Hepatocyte (in vitro differentiated cells): ENCODE data around the gene RCCD1. TPM values are rescaled to one million over a fixed set of nuclear protein-coding genes. Genes with fewer than 3 reads are reported as not detected.

ENCODE experiments used
- DNase-seq: peaks from one replicate; pipeline ENCODE4 v3.0.0-alpha.2; 2016; ENCODE audit warnings: low spot score
- H2AFZ ChIP-seq: fragments of 200-600 bp; sonication (generic); 2 replicates; pipeline ENCODE4 v1.6.0; 2016; ENCODE audit warnings: antibody characterized with exemption, mild to moderate bottlenecking
- H3K27ac ChIP-seq: fragments of 200-600 bp; sonication (generic); 2 replicates; pipeline ENCODE4 v1.5.1; 2016; ENCODE audit warnings: mild to moderate bottlenecking
- H3K27me3 ChIP-seq: fragments of 200-600 bp; sonication (generic); 2 replicates; pipeline ENCODE4 v1.6.1; 2016
- H3K36me3 ChIP-seq: fragments of 200-600 bp; sonication (generic); replicated peaks from 2 replicates; pipeline ENCODE4 v1.5.1; 2016; ENCODE audit warnings: low read depth; ENCODE audit not compliant: insufficient read depth
- H3K4me1 ChIP-seq: fragments of 200-600 bp; sonication (generic); 2 replicates; pipeline ENCODE4 v1.5.1; 2016; ENCODE audit warnings: mild to moderate bottlenecking, moderate library complexity; ENCODE audit not compliant: insufficient read depth
- H3K4me2 ChIP-seq: fragments of 200-600 bp; sonication (generic); 2 replicates; pipeline ENCODE4 v1.6.0; 2016
- H3K4me3 ChIP-seq: fragments of 200-600 bp; sonication (generic); 2 replicates; pipeline ENCODE4 v1.5.1; 2016; ENCODE audit warnings: mild to moderate bottlenecking
- H3K79me2 ChIP-seq: fragments of 200-600 bp; sonication (generic); 2 replicates; pipeline ENCODE4 v1.6.0; 2017; ENCODE audit warnings: mild to moderate bottlenecking
- H3K9me2 ChIP-seq: fragments of 200-600 bp; sonication (generic); replicated peaks from 2 replicates; pipeline ENCODE4 v1.6.0; 2017; ENCODE audit warnings: mild to moderate bottlenecking; ENCODE audit not compliant: insufficient read depth
- H3K9me3 ChIP-seq: fragments of 200-600 bp; sonication (generic); 2 replicates; pipeline ENCODE4 v1.5.1; 2016; ENCODE audit warnings: low read depth, mild to moderate bottlenecking
- H4K20me1 ChIP-seq: fragments of 200-600 bp; sonication (generic); 2 replicates; pipeline ENCODE4 v1.6.0; 2016; ENCODE audit warnings: mild to moderate bottlenecking; ENCODE audit not compliant: insufficient read depth, poor library complexity, severe bottlenecking
- EZH2 ChIP-seq: fragments of 200-600 bp; sonication (generic); IDR thresholded peaks from 2 replicates; pipeline ENCODE4 v1.6.1; 2016; ENCODE audit warnings: antibody characterized with exemption, mild to moderate bottlenecking, borderline replicate concordance
- EZH2phosphoT487 ChIP-seq: fragments of 200-600 bp; sonication (generic); IDR thresholded peaks from one replicate; pipeline ENCODE4 v1.6.1; 2018; ENCODE audit warnings: antibody characterized with exemption, mild to moderate bottlenecking, low read depth, moderate library complexity; ENCODE audit not compliant: unreplicated experiment, severe bottlenecking
- WGBS: methylation state at CpG from one replicate; pipeline ENCODE4 v1.1.6; 2016; ENCODE audit warnings: low lambda C conversion rate; ENCODE audit errors: missing lambda C conversion rate; 5-methylcytosine and 5-hydroxymethylcytosine counted together
- polyA plus RNA-seq: library from polyadenylated mRNA; unstranded; fragments of >200 nt; fragmentation: Nextera tagmentation; extraction: Ambion mirVana; gene quantifications from 2 replicates; pipeline ENCODE4 v1.2.1, GENCODE V29; 2016
- total RNA-seq: library from RNA; depleted of rRNA; stranded (reverse); fragments of >200 nt; gene quantifications from 2 replicates; pipeline ENCODE4 v1.2.3, GENCODE V29; 2014
- TF ChIP-seq, protein P1 (sequence below): fragments of 200-600 bp; sonication (generic); IDR thresholded peaks from 2 replicates; pipeline ENCODE4 v1.5.1; 2016; ENCODE audit warnings: antibody characterized with exemption, mild to moderate bottlenecking; ENCODE audit not compliant: poor library complexity

Gene RCCD1
- total and polyA plus RNA-seq, 2 experiments from 2014 or later, result 9.5 to 11.2 TPM

DNA sequence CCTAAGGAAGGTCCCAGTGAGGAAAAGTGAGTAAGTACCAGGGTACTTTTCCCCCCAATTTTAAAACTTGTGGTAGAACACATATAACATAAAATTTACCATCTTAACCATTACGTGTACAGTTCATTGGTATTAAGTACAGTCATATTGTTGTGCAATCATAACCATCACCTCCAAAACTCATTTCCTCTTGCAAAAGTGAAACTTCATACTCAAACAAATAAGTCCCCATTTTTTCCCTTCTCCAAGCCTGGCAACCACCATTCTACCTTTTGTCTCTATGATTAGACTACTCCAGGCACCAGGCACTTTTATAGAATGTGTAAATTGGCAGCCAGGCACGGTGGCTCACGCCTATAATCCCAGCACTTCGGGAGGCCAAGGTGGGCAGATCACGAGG lies 27.5 kb downstream of the RCCD1 start:
- no peaks in the 10 kb centered on the region for H3K4me1 ChIP-seq
- H3K27ac ChIP-seq, result no peak overlapping the region
- peaks cover 33% of the 10 kb centered on the region for H3K79me2 ChIP-seq
- DNase-seq, result no peak
- H3K9me2 ChIP-seq, result no peaks in the 10 kb centered on the region
- no peak overlapping the region for H2AFZ ChIP-seq
- no peaks in the 10 kb centered on the region for H3K9me3 ChIP-seq
- no peaks in the 10 kb centered on the region for H4K20me1 ChIP-seq
- no peak overlapping the region for H3K4me2 ChIP-seq
- H3K27me3 ChIP-seq, result no peaks in the 10 kb centered on the region
- WGBS, result over 99% methylated on average over 5 of the region's 5 CpGs
- no peaks in the 10 kb centered on the region for H3K36me3 ChIP-seq
- no peak for TF ChIP-seq EZH2phosphoT487
- TF ChIP-seq EZH2, result no peak
- H3K4me3 ChIP-seq, result no peak overlapping the region

DNA sequence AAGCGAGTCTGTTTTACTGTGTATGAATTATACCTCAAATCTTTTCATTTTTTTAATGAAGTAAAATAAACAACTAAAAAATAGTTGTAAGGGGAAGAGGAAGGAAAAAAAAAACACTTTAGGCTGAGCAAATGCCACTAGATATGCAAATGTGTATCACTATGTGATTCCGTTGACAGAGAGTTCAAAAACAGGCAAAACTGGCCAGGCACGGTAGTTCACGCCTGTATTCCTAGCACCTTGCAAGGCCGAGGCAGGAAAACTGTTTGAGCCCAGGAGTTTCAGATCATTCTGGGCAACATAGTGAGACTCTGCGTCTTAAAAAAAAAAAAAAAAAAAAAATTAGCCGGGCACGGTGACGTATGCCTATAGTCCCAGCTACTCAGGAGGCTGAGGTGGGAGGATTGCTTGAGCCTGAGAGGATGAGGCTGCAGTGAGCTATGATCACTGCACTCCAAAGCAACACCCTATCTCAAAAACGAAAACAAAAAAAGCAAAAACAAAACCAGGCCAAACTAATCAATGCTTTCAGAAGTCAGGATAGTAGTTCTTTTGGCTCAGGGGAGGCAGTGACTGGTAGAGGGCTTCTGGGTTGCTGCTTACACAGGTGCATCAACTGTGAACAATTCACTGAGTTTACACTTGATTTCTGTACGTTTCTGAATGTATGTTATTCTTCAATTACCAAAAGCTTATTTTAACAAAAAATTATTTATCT lies 32.3 kb downstream of the RCCD1 start:
- no peak for DNase-seq
- Histone ChIP-seq H3K9me3 (no peaks in the 10 kb centered on the region), H3K27me3 (no peaks in the 10 kb centered on the region), H3K4me1 (peaks cover 3% of the 10 kb centered on the region), H3K4me2 (no peak overlapping the region), H3K4me3 (no peak overlapping the region), H3K79me2 (peaks cover 81% of the 10 kb centered on the region), H3K36me3 (no peaks in the 10 kb centered on the region), H3K27ac (no peak overlapping the region), H4K20me1 (no peaks in the 10 kb centered on the region), H2AFZ (no peak overlapping the region), H3K9me2 (no peaks in the 10 kb centered on the region)
- TF ChIP-seq, protein P1, sequence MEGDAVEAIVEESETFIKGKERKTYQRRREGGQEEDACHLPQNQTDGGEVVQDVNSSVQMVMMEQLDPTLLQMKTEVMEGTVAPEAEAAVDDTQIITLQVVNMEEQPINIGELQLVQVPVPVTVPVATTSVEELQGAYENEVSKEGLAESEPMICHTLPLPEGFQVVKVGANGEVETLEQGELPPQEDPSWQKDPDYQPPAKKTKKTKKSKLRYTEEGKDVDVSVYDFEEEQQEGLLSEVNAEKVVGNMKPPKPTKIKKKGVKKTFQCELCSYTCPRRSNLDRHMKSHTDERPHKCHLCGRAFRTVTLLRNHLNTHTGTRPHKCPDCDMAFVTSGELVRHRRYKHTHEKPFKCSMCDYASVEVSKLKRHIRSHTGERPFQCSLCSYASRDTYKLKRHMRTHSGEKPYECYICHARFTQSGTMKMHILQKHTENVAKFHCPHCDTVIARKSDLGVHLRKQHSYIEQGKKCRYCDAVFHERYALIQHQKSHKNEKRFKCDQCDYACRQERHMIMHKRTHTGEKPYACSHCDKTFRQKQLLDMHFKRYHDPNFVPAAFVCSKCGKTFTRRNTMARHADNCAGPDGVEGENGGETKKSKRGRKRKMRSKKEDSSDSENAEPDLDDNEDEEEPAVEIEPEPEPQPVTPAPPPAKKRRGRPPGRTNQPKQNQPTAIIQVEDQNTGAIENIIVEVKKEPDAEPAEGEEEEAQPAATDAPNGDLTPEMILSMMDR, result no peak
- TF ChIP-seq EZH2, result no peak
- no peak for TF ChIP-seq EZH2phosphoT487
- WGBS, result 86% methylated on average over 11 of the region's 11 CpGs

DNA sequence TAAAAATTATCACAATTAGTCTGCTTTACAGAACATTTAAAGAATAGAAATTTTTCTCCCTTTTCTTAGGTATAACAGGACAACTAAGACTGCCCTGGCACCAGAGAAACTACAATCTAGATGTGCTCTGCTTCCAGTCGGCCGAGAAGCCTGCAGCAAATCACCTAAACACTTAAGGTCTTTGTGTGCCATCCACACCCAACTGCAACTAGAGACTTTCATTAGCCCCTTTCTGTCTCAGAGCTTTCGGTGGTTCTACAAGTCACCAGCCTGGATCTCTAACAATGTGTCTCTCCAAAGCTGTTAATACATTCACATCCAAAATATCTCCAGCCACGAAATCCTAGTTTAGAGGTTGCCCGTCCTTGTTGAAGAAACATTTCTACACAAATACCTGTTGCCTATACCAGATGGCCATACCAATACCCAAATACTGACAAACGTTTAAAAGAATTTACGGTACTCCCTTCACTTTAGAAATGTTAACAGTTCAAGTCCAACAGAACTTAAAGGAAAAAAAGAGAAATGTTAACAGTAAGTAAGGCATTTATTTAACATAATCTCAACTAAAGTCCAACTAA lies 33.0 kb downstream of the RCCD1 start:
- Histone ChIP-seq H3K79me2 (peaks cover 88% of the 10 kb centered on the region), H4K20me1 (no peaks in the 10 kb centered on the region), H3K27me3 (no peaks in the 10 kb centered on the region), H3K36me3 (no peaks in the 10 kb centered on the region), H3K4me3 (no peak overlapping the region), H2AFZ (no peak overlapping the region), H3K4me2 (peak overlapping the region; percentile 31), H3K27ac (no peak overlapping the region), H3K9me3 (no peaks in the 10 kb centered on the region), H3K4me1 (peaks cover 3% of the 10 kb centered on the region), H3K9me2 (no peaks in the 10 kb centered on the region)
- TF ChIP-seq, protein P1, result no peak
- TF ChIP-seq EZH2phosphoT487, result no peak
- TF ChIP-seq EZH2, result no peak
- WGBS, result 62% methylated on average over 7 of the region's 7 CpGs
- DNase-seq, result no peak

DNA sequence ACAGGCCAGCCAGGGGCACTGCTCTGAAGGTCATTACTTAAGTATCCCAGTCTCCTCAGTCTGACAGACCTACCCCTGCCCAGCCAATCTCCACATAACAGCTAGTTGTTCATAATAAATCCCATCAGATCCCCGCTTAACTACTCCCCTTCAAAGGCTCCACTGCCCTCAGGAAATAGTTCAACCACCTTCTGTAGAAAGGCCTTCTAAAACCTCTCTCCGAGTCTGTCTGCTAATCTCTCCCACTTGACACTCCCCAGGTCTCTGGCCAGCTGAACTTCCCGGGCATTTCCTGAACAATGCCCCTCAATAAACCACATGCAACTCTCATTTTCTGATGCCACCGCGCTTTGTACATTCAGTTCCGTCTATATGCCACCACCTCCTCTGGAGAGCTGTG lies 33.6 kb downstream of the RCCD1 start:
- H2AFZ ChIP-seq, result peak overlapping the region; percentile 31
- H3K4me3 ChIP-seq, result no peak overlapping the region
- no peak for DNase-seq
- peak overlapping the region; percentile 31 for H3K4me2 ChIP-seq
- no peaks in the 10 kb centered on the region for H4K20me1 ChIP-seq
- H3K9me3 ChIP-seq, result no peaks in the 10 kb centered on the region
- H3K9me2 ChIP-seq, result no peaks in the 10 kb centered on the region
- no peak for TF ChIP-seq EZH2
- TF ChIP-seq EZH2phosphoT487, result no peak
- TF ChIP-seq, protein P1, result no peak
- H3K79me2 ChIP-seq, result peaks cover 94% of the 10 kb centered on the region
- no peak overlapping the region for H3K27ac ChIP-seq
- 55% methylated on average over 6 of the region's 6 CpGs for WGBS
- no peaks in the 10 kb centered on the region for H3K36me3 ChIP-seq
- peaks cover 10% of the 10 kb centered on the region for H3K4me1 ChIP-seq
- no peaks in the 10 kb centered on the region for H3K27me3 ChIP-seq
